B cell (primary cell): Measurements from ENCODE around the gene HTT.

ENCODE experiments used
- CTCF ChIP-seq: fragments of 200-600 bp; IDR thresholded peaks from one replicate; pipeline ENCODE4 v1.8.0; 2022; ENCODE audit warnings: antibody characterized with exemption, mild to moderate bottlenecking
- EZH2 ChIP-seq: IDR thresholded peaks from 2 replicates; pipeline ENCODE4 v1.6.1; 2012; ENCODE audit warnings: borderline replicate concordance, low read depth, mild to moderate bottlenecking, moderate library complexity, low read length; ENCODE audit not compliant: insufficient read depth, poor library complexity, severe bottlenecking

GRCh38 chr4:3074846-3075651, 568 bp downstream of the HTT start:
- TF ChIP-seq CTCF (no peak), EZH2 (no peak)
